ENCODE measurements around the gene TNK1. TPM values are rescaled to one million over a fixed set of nuclear protein-coding genes. Genes with fewer than 3 reads are reported as not detected.
"Not testable (repeated sequence)": the region's sequence is repeated elsewhere in the genome, so short reads cannot be mapped to it uniquely, and the experiment has no call there.

TNK1 gene
- total RNA-seq, 1 donor from 2014 or later: 13.3 TPM

GRCh38 chr17:7363311-7363710 is 17.6 kb upstream of the TNK1 start:
- no peak for DNase-seq (ENCODE audit: low read depth)
- no peak overlapping the region for H3K4me3 ChIP-seq (ENCODE audit: low read depth, low read length)
- no peak for TF ChIP-seq CTCF (IDR thresholded peaks at IDR 0.05; ENCODE audit: insufficient read depth, low read length, poor library complexity, severe bottlenecking)

GRCh38 chr17:7365963-7366362 is 14.9 kb upstream of the TNK1 start:
- not testable (repeated sequence) for H3K4me3 ChIP-seq (ENCODE audit: low read depth, low read length); H3K27me3 ChIP-seq (ENCODE audit: control insufficient read depth, insufficient read depth, low read length); DNase-seq (ENCODE audit: low read depth); H3K36me3 ChIP-seq (ENCODE audit: control insufficient read depth, insufficient read depth, low read length)

More at GRCh38 chr17:7363311-7363710, 17.6 kb upstream of the TNK1 start:
- Histone ChIP-seq H3K27me3 (ENCODE audit: control insufficient read depth, insufficient read depth, low read length) (peaks cover under 1% of the 10 kb centered on the region), H3K36me3 (ENCODE audit: control insufficient read depth, insufficient read depth, low read length) (no peaks in the 10 kb centered on the region)

- no peak overlapping the region for H3K4me3 ChIP-seq (ENCODE audit: low read depth, low read length)
- no peaks in the 10 kb centered on the region for H3K36me3 ChIP-seq (ENCODE audit: control insufficient read depth, insufficient read depth, low read length)
- peaks cover 2% of the 10 kb centered on the region for H3K27me3 ChIP-seq (ENCODE audit: control insufficient read depth, insufficient read depth, low read length)
- DNase-seq (ENCODE audit: low read depth): no peak
- TF ChIP-seq CTCF (IDR thresholded peaks at IDR 0.05; ENCODE audit: insufficient read depth, low read length, poor library complexity, severe bottlenecking): no peak
Measured at GRCh38 chr17:7367083-7367482, 13.8 kb upstream of the TNK1 start.

GRCh38 chr17:7367918-7368598 is 12.8 kb upstream of the TNK1 start:
- H3K36me3 ChIP-seq (ENCODE audit: control insufficient read depth, insufficient read depth, low read length): no peaks in the 10 kb centered on the region
- TF ChIP-seq CTCF (IDR thresholded peaks at IDR 0.05; ENCODE audit: insufficient read depth, low read length, poor library complexity, severe bottlenecking): no peak
- DNase-seq (ENCODE audit: low read depth): no peak
- H3K4me3 ChIP-seq (ENCODE audit: low read depth, low read length): no peak overlapping the region
- H3K27me3 ChIP-seq (ENCODE audit: control insufficient read depth, insufficient read depth, low read length): peaks cover 2% of the 10 kb centered on the region

- H3K36me3 ChIP-seq (ENCODE audit: control insufficient read depth, insufficient read depth, low read length); H3K4me3 ChIP-seq (ENCODE audit: low read depth, low read length); H3K27me3 ChIP-seq (ENCODE audit: control insufficient read depth, insufficient read depth, low read length); DNase-seq (ENCODE audit: low read depth): not testable (repeated sequence)
Measured at GRCh38 chr17:7368599-7368994, 12.3 kb upstream of the TNK1 start.

- Histone ChIP-seq H3K27me3 (ENCODE audit: control insufficient read depth, insufficient read depth, low read length) (peaks cover 2% of the 10 kb centered on the region), H3K36me3 (ENCODE audit: control insufficient read depth, insufficient read depth, low read length) (no peaks in the 10 kb centered on the region), H3K4me3 (ENCODE audit: low read depth, low read length) (no peak overlapping the region)
- DNase-seq (ENCODE audit: low read depth): no peak
- no peak for TF ChIP-seq CTCF (IDR thresholded peaks at IDR 0.05; ENCODE audit: insufficient read depth, low read length, poor library complexity, severe bottlenecking)
Measured at GRCh38 chr17:7369825-7370224, 11.1 kb upstream of the TNK1 start.

GRCh38 chr17:7370853-7371252 is 10.0 kb upstream of the TNK1 start:
- Histone ChIP-seq H3K36me3 (ENCODE audit: control insufficient read depth, insufficient read depth, low read length) (no peaks in the 10 kb centered on the region), H3K4me3 (ENCODE audit: low read depth, low read length) (no peak overlapping the region), H3K27me3 (ENCODE audit: control insufficient read depth, insufficient read depth, low read length) (peaks cover 2% of the 10 kb centered on the region)
- no peak for DNase-seq (ENCODE audit: low read depth)
- TF ChIP-seq CTCF (IDR thresholded peaks at IDR 0.05; ENCODE audit: insufficient read depth, low read length, poor library complexity, severe bottlenecking): no peak
